ENCODE results near the gene SESN3. TPM values are rescaled to one million over a fixed set of nuclear protein-coding genes. Genes with fewer than 3 reads are reported as not detected.
"Not testable (repeated sequence)": the region's sequence is repeated elsewhere in the genome, so short reads cannot be mapped to it uniquely, and the experiment has no call there.

Gene SESN3, protein sequence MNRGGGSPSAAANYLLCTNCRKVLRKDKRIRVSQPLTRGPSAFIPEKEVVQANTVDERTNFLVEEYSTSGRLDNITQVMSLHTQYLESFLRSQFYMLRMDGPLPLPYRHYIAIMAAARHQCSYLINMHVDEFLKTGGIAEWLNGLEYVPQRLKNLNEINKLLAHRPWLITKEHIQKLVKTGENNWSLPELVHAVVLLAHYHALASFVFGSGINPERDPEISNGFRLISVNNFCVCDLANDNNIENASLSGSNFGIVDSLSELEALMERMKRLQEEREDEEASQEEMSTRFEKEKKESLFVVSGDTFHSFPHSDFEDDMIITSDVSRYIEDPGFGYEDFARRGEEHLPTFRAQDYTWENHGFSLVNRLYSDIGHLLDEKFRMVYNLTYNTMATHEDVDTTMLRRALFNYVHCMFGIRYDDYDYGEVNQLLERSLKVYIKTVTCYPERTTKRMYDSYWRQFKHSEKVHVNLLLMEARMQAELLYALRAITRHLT
- total RNA-seq, result 2.3 and 6.9 TPM in 2 replicates

DNA sequence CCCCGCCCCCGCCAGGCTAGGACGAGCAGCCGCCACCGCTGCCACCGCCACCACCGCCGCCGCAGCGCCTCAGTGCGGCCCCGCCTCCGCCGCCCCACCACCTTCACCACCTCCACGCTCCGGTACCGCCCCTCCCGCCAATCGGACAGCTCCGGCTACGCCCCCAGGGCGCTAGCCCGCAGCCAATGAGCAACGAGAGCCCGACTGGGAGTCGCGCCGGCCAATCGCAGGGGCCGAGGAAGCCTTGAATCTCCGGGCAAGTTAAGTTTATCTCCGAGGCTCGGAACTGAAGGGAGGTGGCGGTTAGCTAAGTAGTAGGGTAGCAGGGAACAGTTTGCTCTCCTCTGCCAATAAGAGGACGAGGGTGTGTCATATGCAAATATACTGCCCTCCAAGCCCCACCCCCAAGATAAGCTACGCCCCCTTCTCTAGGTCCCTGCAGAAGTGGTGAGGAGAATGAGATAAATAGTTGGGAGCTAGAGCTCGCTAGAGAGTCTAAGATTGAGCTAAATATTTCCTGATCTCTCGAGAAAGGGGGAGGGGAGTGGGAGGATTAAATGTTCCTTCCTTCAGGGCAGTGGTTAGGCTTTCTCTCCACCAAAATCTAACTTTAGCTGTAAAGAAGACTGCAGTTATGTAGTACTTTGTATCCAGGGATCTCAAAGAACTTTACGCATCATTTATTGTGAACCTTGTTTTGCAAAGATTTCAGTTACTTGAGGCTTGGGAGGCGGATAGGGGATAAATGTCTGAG, at the start of gene SESN3:
Gene SESN3, minus strand, starts transcription at position 76 of the 754 bp plus-strand sequence. CDS start 342 bp downstream, outside the sequence.
- peak; percentile 97 for DNase-seq (ENCODE audit: low read depth)
- peak within 1 kb of the TSS; percentile 55 for H3K4me3 ChIP-seq (ENCODE audit: low read depth, low read length)
- TF ChIP-seq, protein P1, sequence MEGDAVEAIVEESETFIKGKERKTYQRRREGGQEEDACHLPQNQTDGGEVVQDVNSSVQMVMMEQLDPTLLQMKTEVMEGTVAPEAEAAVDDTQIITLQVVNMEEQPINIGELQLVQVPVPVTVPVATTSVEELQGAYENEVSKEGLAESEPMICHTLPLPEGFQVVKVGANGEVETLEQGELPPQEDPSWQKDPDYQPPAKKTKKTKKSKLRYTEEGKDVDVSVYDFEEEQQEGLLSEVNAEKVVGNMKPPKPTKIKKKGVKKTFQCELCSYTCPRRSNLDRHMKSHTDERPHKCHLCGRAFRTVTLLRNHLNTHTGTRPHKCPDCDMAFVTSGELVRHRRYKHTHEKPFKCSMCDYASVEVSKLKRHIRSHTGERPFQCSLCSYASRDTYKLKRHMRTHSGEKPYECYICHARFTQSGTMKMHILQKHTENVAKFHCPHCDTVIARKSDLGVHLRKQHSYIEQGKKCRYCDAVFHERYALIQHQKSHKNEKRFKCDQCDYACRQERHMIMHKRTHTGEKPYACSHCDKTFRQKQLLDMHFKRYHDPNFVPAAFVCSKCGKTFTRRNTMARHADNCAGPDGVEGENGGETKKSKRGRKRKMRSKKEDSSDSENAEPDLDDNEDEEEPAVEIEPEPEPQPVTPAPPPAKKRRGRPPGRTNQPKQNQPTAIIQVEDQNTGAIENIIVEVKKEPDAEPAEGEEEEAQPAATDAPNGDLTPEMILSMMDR (IDR thresholded peaks at IDR 0.05; ENCODE audit: insufficient read depth, low read depth, low read length), result no peak

DNA sequence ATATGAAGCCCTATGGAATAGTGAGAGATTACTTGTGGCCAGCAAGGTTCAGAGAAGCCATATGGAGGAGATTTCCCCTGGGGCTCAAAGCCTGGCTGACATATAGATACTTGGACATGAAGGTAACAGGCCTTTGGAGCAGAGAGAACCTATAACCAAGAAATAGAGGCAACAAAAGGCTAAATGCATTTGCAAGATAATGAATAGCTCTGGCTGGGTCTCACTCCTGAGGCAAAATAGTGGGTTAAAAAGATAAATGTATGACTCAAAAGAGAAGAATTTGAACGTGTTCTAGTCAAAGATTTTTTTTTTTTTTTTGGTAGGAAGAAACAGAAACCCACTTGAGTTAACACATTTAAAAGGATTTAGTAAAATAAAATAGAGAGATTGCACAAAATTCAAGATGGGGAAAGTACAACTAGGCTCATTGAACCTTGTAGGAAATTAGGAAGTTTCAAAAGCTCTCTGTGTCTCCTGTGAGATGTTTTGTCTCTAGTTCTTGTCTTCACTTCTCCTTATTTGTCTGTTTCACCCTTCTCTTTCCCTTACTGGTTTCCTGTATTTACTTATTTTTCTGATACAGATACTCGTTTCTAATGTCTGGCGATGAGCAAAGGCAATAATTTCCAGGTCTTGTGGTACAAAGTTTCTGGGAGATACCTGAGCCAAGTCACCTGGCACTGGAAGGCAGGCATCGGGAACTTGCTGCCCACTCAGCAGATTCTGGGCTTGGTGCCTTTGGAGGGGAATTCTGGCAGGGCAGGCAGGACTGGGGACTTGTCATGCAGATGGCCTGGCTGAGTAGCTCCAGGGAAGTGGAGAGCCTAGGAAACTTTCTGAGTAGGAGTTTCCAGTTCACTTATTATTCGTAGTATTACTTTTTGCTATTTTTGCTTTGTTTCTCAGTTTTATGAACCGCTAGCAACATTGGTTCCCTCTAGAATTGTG, 49.2 kb upstream of the SESN3 start:
- TF ChIP-seq, protein P1 (IDR thresholded peaks at IDR 0.05; ENCODE audit: insufficient read depth, low read depth, low read length), result no peak
- no peak for DNase-seq (ENCODE audit: low read depth)

DNA sequence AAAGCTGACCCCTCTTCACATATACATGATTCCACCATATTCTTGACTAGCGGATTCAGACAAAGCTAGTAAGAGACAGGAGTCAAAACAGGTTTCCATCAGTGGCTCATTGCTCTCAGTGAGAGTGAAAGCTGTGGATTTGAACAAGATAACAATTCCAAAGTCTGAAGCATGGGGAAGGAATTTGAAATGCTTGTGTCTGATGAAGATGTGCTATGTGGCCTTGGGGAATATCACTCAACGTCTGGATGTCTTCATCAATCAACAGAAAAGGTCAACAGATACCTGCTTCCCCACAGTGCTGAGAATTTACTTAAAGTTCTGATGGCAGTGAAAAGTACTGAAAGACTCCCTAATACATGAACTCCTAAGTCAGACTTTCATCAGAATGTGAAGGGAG, 46.9 kb upstream of the SESN3 start:
- no peak for DNase-seq (ENCODE audit: low read depth)
- no peak overlapping the region for H3K4me3 ChIP-seq (ENCODE audit: low read depth, low read length)
- TF ChIP-seq, protein P1 (IDR thresholded peaks at IDR 0.05; ENCODE audit: insufficient read depth, low read depth, low read length), result no peak

More for the DNA sequence above, 49.2 kb upstream of the SESN3 start:
- H3K4me3 ChIP-seq (ENCODE audit: low read depth, low read length), result no peak overlapping the region

DNA sequence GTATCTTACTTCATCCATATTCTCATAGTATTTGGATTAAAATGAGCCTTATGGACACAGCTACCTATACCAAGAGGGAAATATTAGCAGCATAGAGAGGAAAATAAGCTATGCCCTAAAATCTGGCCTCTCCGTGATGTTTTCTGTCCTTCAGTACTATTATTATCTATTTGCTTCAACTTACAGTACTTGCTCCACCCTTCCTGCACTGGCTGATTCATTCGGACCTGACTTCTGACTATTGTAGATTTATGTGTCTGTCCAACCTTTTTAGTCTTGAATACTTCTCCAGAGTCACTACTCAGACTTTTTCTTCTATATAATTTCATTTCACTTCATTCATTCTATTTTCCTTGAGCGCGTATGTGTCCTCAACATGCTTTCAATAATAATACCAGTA, 45.1 kb upstream of the SESN3 start:
- TF ChIP-seq, protein P1 (IDR thresholded peaks at IDR 0.05; ENCODE audit: insufficient read depth, low read depth, low read length), result no peak
- no peak overlapping the region for H3K4me3 ChIP-seq (ENCODE audit: low read depth, low read length)
- no peak for DNase-seq (ENCODE audit: low read depth)

DNA sequence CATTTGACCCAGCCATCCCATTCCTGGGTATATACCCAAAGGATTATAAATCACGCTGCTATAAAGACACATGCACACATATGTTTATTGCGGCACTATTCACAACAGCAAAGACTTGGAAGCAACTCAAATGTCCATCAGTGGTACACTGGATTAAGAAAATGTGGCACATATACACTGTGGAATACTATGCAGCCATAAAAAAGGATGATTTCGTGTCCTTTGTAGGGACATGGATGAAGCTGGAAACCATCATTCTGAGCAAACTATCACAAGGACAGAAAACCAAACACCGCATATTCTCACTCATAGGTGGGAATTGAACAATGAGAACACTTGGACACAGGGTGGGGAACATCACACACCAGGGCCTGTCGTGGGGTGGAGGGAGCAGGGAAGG, 42.6 kb upstream of the SESN3 start:
- DNase-seq (ENCODE audit: low read depth); H3K4me3 ChIP-seq (ENCODE audit: low read depth, low read length): not testable (repeated sequence)

DNA sequence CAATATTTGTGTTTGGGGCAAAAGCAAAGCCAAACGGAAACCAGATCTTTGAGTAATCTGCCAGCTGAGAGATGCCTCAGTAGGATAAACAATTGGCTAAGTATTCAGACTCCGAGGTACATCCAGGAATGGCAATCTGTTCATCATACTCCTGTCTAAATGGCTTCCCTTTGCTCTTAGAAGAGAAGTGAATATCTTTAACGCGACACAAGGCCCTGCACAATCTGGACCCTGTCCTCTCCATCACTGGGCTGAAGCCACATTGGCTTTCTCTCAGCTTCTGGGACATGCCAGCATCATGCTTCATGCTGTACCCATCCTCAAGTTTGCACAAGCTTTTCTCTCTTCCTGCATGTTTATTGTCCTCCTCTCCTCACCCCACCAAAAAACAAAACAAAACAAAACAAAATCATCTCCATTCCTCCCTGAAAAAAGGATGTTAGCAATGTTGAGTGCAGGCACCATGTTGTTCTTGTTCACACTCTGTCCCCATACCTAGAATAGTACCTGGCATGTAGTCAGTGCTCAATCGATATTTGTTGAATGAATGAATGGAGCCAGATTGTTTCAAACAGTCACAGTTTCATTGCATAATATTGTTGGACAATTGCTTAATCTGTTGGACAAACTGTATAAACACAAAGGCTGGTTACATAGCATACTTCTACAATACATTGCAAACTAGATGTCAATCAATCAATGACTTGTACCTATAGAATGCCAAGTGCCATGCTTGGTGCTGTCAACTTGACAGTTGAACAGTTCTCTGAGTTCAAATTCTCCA, 38.2 kb upstream of the SESN3 start:
- DNase-seq (ENCODE audit: low read depth), result no peak
- TF ChIP-seq, protein P1 (IDR thresholded peaks at IDR 0.05; ENCODE audit: insufficient read depth, low read depth, low read length), result no peak
- no peak overlapping the region for H3K4me3 ChIP-seq (ENCODE audit: low read depth, low read length)
